ENCODE results near the gene LIN7C. TPM values are rescaled to one million over a fixed set of nuclear protein-coding genes. Genes with fewer than 3 reads are reported as not detected.

LIN7C gene
- total RNA-seq, 6 donors from 2014 or later, result 13.0 to 52.9 (median 26.2) TPM

- WGBS, 2 donors, result 78 to 85% methylated on average over 5 of the region's 5 CpGs
These were observed 46.2 kb downstream of the LIN7C start for GRCh38 chr11:27460158-27460978.

GRCh38 chr11:27459191-27459590 is 47.4 kb downstream of the LIN7C start:
- Histone ChIP-seq H3K36me3 (no peaks in the 10 kb centered on the region), H3K9me3 (no peaks in the 10 kb centered on the region), H3K27me3 (no peaks in the 10 kb centered on the region), H3K4me1 (peaks cover 0 to 3% (median under 1%) of the 10 kb centered on the region in 4 donors), H3K27ac (no peak overlapping the region), H3K4me3 (no peak overlapping the region)
- no peak for TF ChIP-seq CTCF (IDR thresholded peaks at IDR 0.05)
- WGBS, 2 donors, result 79 to 83% methylated on average over 6 of the region's 6 CpGs
- no peak for DNase-seq
- ATAC-seq (ENCODE audit: low FRiP score in 2 of 2), result no peak

More at GRCh38 chr11:27460158-27460978, 46.2 kb downstream of the LIN7C start:
- no peak overlapping the region for H3K4me3 ChIP-seq
- H3K27ac ChIP-seq, result no peak overlapping the region
- DNase-seq (no peak), ATAC-seq (ENCODE audit: low FRiP score in 2 of 2) (no peak)
- H3K27me3 ChIP-seq, result no peaks in the 10 kb centered on the region
- H3K4me1 ChIP-seq, result peaks cover 0 to 5% (median 4%) of the 10 kb centered on the region in 4 donors
- TF ChIP-seq EP300 (IDR thresholded peaks at IDR 0.05) (no peak), POLR2AphosphoS5 (IDR thresholded peaks at IDR 0.05) (no peak), POLR2A (IDR thresholded peaks at IDR 0.05) (no peak), CTCF (IDR thresholded peaks at IDR 0.05) (no peak)
- H3K9me3 ChIP-seq, result no peaks in the 10 kb centered on the region
- H3K36me3 ChIP-seq, result no peaks in the 10 kb centered on the region

GRCh38 chr11:27458182-27458581 is 48.4 kb downstream of the LIN7C start:
- Histone ChIP-seq H3K27me3 (no peaks in the 10 kb centered on the region), H3K27ac (no peak overlapping the region), H3K36me3 (no peaks in the 10 kb centered on the region), H3K4me1 (no peaks in the 10 kb centered on the region), H3K4me3 (no peak overlapping the region), H3K9me3 (no peaks in the 10 kb centered on the region)
- no peak for ATAC-seq (ENCODE audit: low FRiP score in 2 of 2)
- 96 to 98% methylated on average over 2 of the region's 2 CpGs for WGBS, 2 donors
- TF ChIP-seq POLR2AphosphoS5 (IDR thresholded peaks at IDR 0.05) (no peak), EP300 (IDR thresholded peaks at IDR 0.05) (no peak), POLR2A (IDR thresholded peaks at IDR 0.05) (no peak), CTCF (IDR thresholded peaks at IDR 0.05) (no peak)
- DNase-seq, result no peak

GRCh38 chr11:27456795-27457329 is 49.7 kb downstream of the LIN7C start:
- Histone ChIP-seq H3K4me1 (no peaks in the 10 kb centered on the region), H3K4me3 (no peak overlapping the region), H3K27ac (no peak overlapping the region), H3K27me3 (no peaks in the 10 kb centered on the region), H3K9me3 (no peaks in the 10 kb centered on the region), H3K36me3 (no peaks in the 10 kb centered on the region)
- TF ChIP-seq CTCF (IDR thresholded peaks at IDR 0.05) (no peak), EP300 (IDR thresholded peaks at IDR 0.05) (no peak), POLR2A (IDR thresholded peaks at IDR 0.05) (no peak), POLR2AphosphoS5 (IDR thresholded peaks at IDR 0.05) (no peak)
- DNase-seq, result no peak
- ATAC-seq (ENCODE audit: low FRiP score in 2 of 2), result no peak
